ENCODE data around the gene MROH8.
"Not testable (repeated sequence)": the region's sequence is repeated elsewhere in the genome, so short reads cannot be mapped to it uniquely, and the experiment has no call there.

MROH8 gene

GRCh38 chr20:37154684-37155298, 24.6 kb downstream of the MROH8 start:
- no peak for DNase-seq (ENCODE audit: low read depth, low spot score)

GRCh38 chr20:37152284-37152683, 27.1 kb downstream of the MROH8 start:
- no peak for DNase-seq (ENCODE audit: low read depth, low spot score)

- DNase-seq (ENCODE audit: low read depth, low spot score) = no peak
Measured at GRCh38 chr20:37151529-37151928, 27.8 kb downstream of the MROH8 start.

GRCh38 chr20:37150864-37151263, 28.5 kb downstream of the MROH8 start:
- DNase-seq (ENCODE audit: low read depth, low spot score) = not testable (repeated sequence)

GRCh38 chr20:37147250-37147649, 32.1 kb downstream of the MROH8 start:
- DNase-seq (ENCODE audit: low read depth, low spot score) = no peak

- no peak for DNase-seq (ENCODE audit: low read depth, low spot score)
Measured at GRCh38 chr20:37144856-37145404, 34.4 kb downstream of the MROH8 start.

- DNase-seq (ENCODE audit: low read depth, low spot score) = no peak
Measured at GRCh38 chr20:37142708-37143107, 36.6 kb downstream of the MROH8 start.

- no peak for DNase-seq (ENCODE audit: low read depth, low spot score)
Measured at GRCh38 chr20:37137547-37137946, 41.8 kb downstream of the MROH8 start.

- no peak for DNase-seq (ENCODE audit: low read depth, low spot score)
Measured at GRCh38 chr20:37133952-37134351, 45.4 kb downstream of the MROH8 start.

- DNase-seq (ENCODE audit: low read depth, low spot score) = peak; percentile 7
Measured at GRCh38 chr20:37131486-37131885, 47.9 kb downstream of the MROH8 start.

- no peak for DNase-seq (ENCODE audit: low read depth, low spot score)
Measured at GRCh38 chr20:37128803-37129202, 50.5 kb downstream of the MROH8 start.

GRCh38 chr20:37126290-37126689, 53.1 kb downstream of the MROH8 start:
- not testable (repeated sequence) for DNase-seq (ENCODE audit: low read depth, low spot score)

GRCh38 chr20:37123441-37123840, 55.9 kb downstream of the MROH8 start:
- DNase-seq (ENCODE audit: low read depth, low spot score) = no peak

- no peak for DNase-seq (ENCODE audit: low read depth, low spot score)
Measured at GRCh38 chr20:37120497-37120896, 58.9 kb downstream of the MROH8 start.

- no peak for DNase-seq (ENCODE audit: low read depth, low spot score)
Measured at GRCh38 chr20:37119356-37120036, 59.9 kb downstream of the MROH8 start.

- DNase-seq (ENCODE audit: low read depth, low spot score) = no peak
Measured at GRCh38 chr20:37114012-37114411, 65.3 kb downstream of the MROH8 start.

- DNase-seq (ENCODE audit: low read depth, low spot score) = no peak
Measured at GRCh38 chr20:37111926-37112455, 67.4 kb downstream of the MROH8 start.

GRCh38 chr20:37108676-37109075, 70.7 kb downstream of the MROH8 start:
- DNase-seq (ENCODE audit: low read depth, low spot score) = no peak

- no peak for DNase-seq (ENCODE audit: low read depth, low spot score)
Measured at GRCh38 chr20:37102571-37102970, 76.8 kb downstream of the MROH8 start.

- no peak for DNase-seq (ENCODE audit: low read depth, low spot score)
Measured at GRCh38 chr20:37096415-37097041, 82.8 kb downstream of the MROH8 start.

GRCh38 chr20:37095599-37096414, 83.5 kb downstream of the MROH8 start, which contains the start of gene RBL1:
TSS of gene RBL1 (minus strand) at chr20:37095997. CDS start at chr20:37095928, 69 bp downstream.
- peak; percentile 62 for DNase-seq (ENCODE audit: low read depth, low spot score)

All from smooth muscle cell of the brain vasculature (primary cell).